DMS53 (cell line): ENCODE results near the gene LRRC31.

Experiments used
- DNase-seq: peaks from one replicate; lab custom pipeline; 2025; lab: John Stamatoyannopoulos, UW

The LRRC31 gene

GRCh38 chr3:169869484-169870220 is at the start of gene LRRC31:
LRRC31 (minus strand) TSS chr3:169869935; CDS start chr3:169869807, 128 bp downstream.
- DNase-seq: peak; percentile 30

- DNase-seq: peak; percentile 60
Measured at GRCh38 chr3:169914321-169914720, 44.6 kb upstream of the LRRC31 start.

- DNase-seq: no peak
Measured at GRCh38 chr3:169913323-169913722, 43.6 kb upstream of the LRRC31 start.

GRCh38 chr3:169911272-169911671 is 41.5 kb upstream of the LRRC31 start, which contains the start of gene SAMD7:
SAMD7 (plus strand) TSS chr3:169911572; CDS start chr3:169919499, 7,927 bp downstream.
- DNase-seq: no peak

DNA sequence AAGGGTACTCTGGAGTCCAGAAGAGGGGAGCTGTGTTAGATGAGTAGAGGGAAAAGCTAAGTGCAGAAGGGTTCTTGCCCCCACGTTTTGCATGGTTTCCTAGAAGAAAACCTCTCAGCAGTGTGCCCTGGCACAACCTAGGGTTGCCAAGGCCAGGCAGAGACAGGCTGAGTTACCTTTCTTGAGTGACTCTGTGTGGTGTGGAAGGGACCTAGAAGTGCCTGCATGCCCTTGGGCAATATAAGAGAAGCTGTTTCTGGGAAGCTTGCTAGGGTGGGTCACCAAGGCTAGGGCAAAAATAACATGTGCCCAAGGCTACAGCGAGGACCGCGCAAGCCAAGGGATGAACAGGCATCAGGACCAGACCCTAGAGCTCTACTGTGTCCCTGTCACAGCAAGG is 38.2 kb upstream of the LRRC31 start:
- no peak for DNase-seq

DNA sequence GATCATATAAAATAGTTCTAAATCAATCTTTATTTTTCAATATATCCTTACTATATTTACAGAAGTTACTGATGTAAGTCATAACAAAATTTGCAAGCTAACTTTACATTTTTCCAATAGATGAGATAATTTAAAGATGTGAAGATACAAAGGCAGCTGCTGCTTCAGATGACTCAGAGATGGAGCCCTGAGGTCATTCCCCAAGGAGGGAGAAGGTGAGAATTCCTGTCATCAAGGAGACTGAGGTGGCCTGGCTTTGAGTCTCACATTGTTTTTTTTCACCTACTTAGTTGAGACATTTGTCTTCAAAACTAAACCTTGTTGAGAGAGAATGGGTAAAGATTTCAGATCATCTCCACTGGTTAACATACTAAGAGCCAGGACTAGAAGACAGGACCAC is 37.7 kb upstream of the LRRC31 start:
- no peak for DNase-seq

GRCh38 chr3:169905404-169905803 is 35.7 kb upstream of the LRRC31 start:
- no peak for DNase-seq

DNA sequence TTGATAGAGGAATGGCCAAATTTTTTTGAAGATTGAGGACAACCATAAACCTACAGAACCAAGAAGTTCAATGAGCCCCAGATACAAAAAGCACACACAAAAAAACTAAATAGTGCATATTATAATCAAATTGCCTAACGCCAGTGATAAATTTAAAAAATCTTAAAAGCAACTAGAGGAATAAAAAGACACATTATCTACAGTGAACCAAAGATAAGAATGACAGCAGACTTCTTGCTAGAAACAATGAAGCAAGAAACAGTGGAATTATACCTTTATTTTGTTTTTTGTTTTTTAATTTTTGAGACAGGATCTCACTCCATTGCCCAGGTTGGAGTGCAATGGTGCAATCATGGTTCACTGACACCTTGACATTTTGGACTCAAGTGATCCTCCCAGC is 31.7 kb upstream of the LRRC31 start:
- no peak for DNase-seq

GRCh38 chr3:169897284-169897683 is 27.5 kb upstream of the LRRC31 start:
- no peak for DNase-seq

DNA sequence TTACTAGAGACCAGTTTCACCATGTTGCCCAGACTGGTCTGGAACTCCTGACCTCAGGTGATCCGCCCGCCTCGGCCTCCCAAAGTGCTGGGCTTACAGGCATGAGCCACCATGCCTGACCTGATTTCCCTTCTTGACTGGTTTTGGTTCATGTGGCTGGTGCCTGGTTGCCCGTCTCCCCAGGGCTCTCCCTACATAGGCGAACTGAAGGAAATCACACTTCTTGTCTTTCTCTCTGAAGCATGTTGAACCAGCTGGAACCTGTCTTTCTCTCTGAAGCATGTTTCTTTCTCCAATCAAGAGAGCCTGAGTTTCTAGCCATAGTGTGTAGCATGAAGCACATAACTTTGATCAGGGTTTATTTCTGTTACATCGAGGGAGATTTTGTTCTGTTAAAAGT is 25.3 kb upstream of the LRRC31 start:
- DNase-seq: no peak

GRCh38 chr3:169894110-169894509 is 24.4 kb upstream of the LRRC31 start:
- no peak for DNase-seq

DNA sequence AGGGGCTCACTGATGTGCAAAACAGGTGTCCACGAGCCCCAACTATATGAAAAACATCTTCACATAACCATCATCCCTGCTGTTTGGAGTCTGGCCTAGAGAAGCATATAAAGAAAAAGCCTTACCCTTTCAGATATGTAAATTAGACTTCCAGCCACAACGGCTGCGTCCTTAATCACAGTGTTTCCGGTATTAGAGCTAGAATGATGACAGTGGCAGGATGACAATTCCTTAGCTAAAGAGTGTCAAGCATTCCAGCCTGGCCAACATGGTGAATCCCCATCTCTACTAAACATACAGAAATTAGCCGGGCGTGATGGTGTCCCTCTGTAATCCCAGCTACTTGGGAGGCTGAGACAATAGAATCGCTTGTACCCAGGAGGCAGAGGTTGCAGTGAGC is 22.2 kb upstream of the LRRC31 start:
- DNase-seq: no peak

DNA sequence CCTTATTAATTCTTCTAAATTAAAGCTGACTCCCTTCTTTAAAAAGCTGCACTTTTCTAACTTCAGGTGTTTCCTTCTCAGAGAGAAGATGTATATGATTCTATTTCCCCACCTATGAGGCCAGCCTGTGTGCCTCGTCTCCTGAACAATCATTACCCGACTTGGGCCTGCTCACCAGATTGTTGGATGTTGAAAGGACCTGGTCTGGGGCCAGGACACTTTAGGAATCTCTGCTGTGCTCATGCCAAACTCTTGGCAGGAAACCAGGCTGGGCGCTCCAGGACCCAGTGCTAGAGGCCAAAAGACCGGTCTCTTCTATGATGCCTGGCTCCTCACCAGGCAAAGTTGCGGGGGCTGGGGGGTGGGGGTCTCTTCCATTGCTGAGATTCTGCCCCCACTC is 16.9 kb upstream of the LRRC31 start:
- no peak for DNase-seq

DNA sequence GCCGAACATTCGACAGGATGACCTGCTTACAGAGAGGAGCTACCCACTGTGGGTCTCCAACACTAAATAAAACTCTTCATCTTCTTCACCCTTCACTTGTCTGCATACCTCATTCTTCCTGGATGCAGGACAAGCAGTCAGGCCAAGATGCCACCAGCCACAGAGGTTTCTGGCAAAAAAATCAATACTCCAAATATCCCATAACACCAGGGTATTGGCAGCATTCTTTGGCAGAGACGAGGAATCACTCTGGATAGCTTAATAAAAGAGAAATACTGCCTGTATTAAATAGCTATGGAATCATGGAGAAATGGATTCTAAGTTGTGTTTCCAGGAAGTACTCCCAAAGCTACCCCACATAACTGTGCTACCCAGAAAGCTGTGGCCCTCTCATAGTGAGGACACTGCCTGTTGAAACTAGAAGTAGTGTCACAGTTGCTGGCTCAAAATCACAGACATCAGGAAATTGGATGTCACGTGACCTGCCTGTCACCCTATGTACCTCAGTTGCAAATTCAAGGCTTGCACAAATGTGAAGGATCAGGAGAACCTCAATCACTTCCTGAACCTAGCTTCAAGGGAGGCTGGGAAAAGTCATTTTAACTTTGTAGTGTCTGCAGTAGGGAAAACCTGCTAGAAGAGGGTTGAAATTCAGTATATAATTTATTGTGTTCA is 11.0 kb upstream of the LRRC31 start:
- DNase-seq: no peak

DNA sequence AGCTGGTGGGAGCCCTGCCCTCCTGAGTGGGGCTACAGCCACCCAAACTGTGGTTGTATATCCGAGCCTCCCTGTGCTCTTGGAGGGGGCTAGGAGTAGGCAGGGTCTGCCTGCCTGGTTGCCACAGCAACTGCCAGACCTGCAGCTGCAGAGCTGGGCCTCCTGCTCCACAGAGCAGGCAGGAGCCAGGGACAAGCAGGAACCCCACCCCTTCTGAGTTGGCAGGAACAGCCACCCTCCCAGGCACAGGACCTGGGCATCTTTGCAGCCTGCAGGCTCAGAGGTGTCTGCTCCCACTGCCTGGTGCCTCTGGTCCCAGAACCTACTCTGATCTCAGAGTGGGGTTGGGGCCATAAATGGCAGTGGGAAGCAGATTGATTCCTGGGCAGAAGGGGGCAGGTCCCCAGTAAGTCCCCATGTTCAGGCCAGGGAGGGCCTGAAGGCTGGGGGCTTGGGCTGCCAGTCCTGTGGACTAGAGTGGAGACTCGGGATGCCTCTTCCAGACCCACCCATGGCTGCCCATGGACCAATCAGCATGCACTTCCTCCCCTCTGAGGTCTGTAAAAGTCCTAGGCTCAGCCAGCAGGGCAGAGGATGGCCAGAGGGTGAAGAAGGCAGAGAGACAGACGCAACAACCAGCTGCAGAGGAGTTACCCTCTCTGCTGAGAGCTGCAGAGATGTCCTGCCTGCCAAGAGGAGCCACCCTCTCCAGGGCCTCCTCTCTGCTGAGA is 10.3 kb upstream of the LRRC31 start:
- DNase-seq: no peak

DNA sequence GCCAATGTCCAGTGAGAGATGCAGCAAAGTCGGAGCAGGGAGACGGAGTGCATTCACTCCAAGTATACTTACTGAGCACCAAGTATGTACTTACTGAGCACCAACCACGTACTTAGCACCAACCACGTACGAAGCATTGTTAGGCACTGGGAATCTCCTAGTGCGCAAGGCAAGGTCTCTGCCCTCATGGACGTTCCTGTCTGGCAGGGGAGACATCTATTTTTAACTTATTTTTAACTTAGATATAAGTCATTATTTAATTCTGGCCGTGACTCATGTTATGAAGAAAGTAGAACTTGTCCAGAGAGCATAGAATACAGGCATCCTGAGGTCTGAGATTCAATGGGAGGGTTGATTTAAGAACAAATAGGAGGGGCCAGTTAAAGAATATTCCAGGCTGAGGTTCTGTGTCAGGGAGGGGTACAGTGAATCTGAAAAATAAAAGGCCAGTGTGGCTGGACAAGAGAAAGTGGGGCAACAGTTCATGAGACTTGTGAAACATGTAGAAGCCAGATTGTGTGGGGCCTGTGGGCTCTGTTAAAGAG is 9.3 kb upstream of the LRRC31 start:
- DNase-seq: no peak

- no peak for DNase-seq
Measured at GRCh38 chr3:169871129-169871886, 1.6 kb upstream of the LRRC31 start.

GRCh38 chr3:169868369-169868768 is 1.4 kb downstream of the LRRC31 start:
- DNase-seq: no peak

DNA sequence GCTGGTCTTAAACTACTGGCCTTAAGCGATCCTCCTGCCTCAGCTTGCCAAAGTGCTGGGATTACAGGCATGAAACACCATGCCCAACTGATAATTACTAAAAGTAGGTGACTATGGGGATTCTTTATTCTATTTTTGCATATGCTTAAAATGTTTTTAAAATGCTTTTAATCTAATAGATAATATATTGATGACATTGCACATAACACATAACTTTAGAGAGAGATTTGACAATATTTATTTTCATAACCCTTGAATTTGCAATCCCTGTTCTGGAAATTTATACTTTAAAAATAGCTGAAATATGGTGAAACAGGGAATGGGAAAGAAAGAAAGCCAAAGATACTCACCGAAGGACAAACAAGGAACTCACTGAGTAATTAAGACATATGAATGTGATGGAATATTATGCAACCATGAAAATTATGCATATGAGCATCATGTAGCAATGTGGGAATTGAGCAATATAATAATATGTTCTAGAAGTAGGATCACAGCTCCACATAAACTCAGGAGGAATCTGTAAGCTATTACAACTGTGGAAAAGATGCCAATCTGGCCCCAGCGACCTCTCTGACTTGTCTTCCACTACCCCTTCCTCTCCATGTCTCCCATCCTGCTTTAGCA is 2.0 kb downstream of the LRRC31 start:
- no peak for DNase-seq

GRCh38 chr3:169865176-169865767 is 4.5 kb downstream of the LRRC31 start:
- no peak for DNase-seq

DNA sequence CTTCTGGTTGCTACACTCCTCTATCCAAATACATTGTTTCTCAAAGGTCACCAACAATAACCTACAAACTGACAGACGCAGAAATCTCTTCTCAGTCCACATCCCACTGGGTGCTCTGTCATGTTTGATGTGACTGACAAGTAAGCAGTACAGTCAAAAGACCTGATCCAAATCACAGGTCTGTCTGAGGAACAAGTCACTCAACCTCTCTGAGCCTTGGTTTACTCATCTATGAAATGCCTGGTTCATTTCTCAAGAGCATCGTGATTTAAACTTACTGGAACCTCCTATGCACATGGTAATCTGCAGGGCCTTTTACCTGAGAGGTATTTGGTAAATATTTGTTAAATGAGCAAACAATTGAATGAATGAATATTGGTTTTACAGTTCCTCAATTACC is 5.5 kb downstream of the LRRC31 start:
- DNase-seq: no peak
